A549 (cell line): Measurements from ENCODE around the gene CHADL. TPM values are rescaled to one million over a fixed set of nuclear protein-coding genes. Genes with fewer than 3 reads are reported as not detected.
A peak's percentile ranks its signal among the peaks of the same experiment; 100 is the strongest.

ENCODE experiments used
- ATAC-seq, 2 experiments: fragments of 200-7000 bp in 1 of 2; fragments of >200 bp in 1 of 2; cut with Nextera tagmentation in 1 of 2; cut with Tn5 transposase in 1 of 2; 3 replicates each; pipeline versions ENCODE4 v1.8.0 to v1.9.1; 2018 to 2020; ENCODE audit warnings: mild to moderate bottlenecking in 1 of 2, moderate library complexity in 1 of 2
- CTCF ChIA-PET: fragments of 300-600 bp; sonication (Branson Sonifier 250); formaldehyde crosslinking; extraction: SDS; loops from one replicate; lab custom pipeline; 2021; ENCODE audit warnings: antibody characterized with exemption, inconsistent platforms; lab: Yijun Ruan, JAX
- POLR2A ChIA-PET: fragments of 350-600 bp; formaldehyde crosslinking; extraction: SDS; loops from one replicate; lab custom pipeline; 2021; ENCODE audit warnings: antibody characterized with exemption, inconsistent platforms; lab: Yijun Ruan, JAX
- DNase-seq, 2 experiments: peaks; one replicate each; pipeline versions ENCODE4 v3.0.0 to v3.0.0-alpha.2; 2011 to 2016; ENCODE audit warnings: low read depth in 1 of 2, low spot score in 1 of 2
- FAIRE-seq: peaks from 2 replicates; lab custom pipeline; 2011; peaks lifted over from hg19 to GRCh38; lab: Jason Lieb, UNC
- H3K27ac ChIP-seq, 2 experiments: fragments of >200 bp; sonication (Bioruptor Twin); formaldehyde crosslinking; 3 replicates each; pipeline ENCODE4 v1.5.1; 2016 to 2017
- H3K4me1 ChIP-seq: fragments of >200 bp; sonication (Bioruptor Twin); formaldehyde crosslinking; 3 replicates; pipeline ENCODE4 v1.6.1; 2016
- H3K4me2 ChIP-seq: fragments of >200 bp; sonication (Bioruptor Twin); formaldehyde crosslinking; 3 replicates; pipeline ENCODE4 v1.6.1; 2016
- H3K4me3 ChIP-seq: fragments of >200 bp; sonication (Bioruptor Twin); formaldehyde crosslinking; 3 replicates; pipeline ENCODE4 v1.5.1; 2016
- H3K9me3 ChIP-seq: fragments of >200 bp; sonication (Bioruptor Twin); formaldehyde crosslinking; 3 replicates; pipeline ENCODE4 v1.6.1; 2016
- BCL3 ChIP-seq: fragments of >200 bp; sonication (Bioruptor Twin); formaldehyde crosslinking; IDR thresholded peaks from 3 replicates; pipeline ENCODE4 v1.6.1; 2016
- CEBPB ChIP-seq, 2 experiments: fragments of >200 bp in 1 of 2; sonication (Bioruptor Twin) in 1 of 2; formaldehyde crosslinking in 1 of 2; IDR thresholded peaks; 2 replicates each; pipeline ENCODE4 v1.6.1; 2012 to 2016
- CHD2 ChIP-seq: fragments of 150-350 bp; IDR thresholded peaks from 2 replicates; pipeline ENCODE4 v1.6.1; 2014; ENCODE audit warnings: low read length; ENCODE audit not compliant: partially characterized antibody
- CTCF ChIP-seq: fragments of >200 bp; sonication (Bioruptor Twin); formaldehyde crosslinking; IDR thresholded peaks from 3 replicates; pipeline ENCODE4 v1.5.1; 2016
- EHF ChIP-seq: fragments of 250-450 bp; sonication (Bioruptor Pico); IDR thresholded peaks from 2 replicates; pipeline ENCODE4 v1.5.0; 2020; ENCODE audit warnings: mild to moderate bottlenecking
- FOSB ChIP-seq: fragments of 250-450 bp; sonication (Bioruptor Pico); IDR thresholded peaks from 2 replicates; pipeline ENCODE4 v1.5.0; 2020; ENCODE audit warnings: mild to moderate bottlenecking, moderate library complexity
- HMGXB4 ChIP-seq: fragments of 250-450 bp; sonication (Bioruptor Pico); IDR thresholded peaks from 2 replicates; pipeline ENCODE4 v1.5.0; 2021; ENCODE audit warnings: mild to moderate bottlenecking, moderate library complexity, borderline replicate concordance
- NR3C1 ChIP-seq: fragments of >200 bp; sonication (Bioruptor Twin); formaldehyde crosslinking; IDR thresholded peaks from 3 replicates; pipeline ENCODE4 v1.6.1; 2017
- TP53 ChIP-seq: fragments of 250-450 bp; sonication (Bioruptor Pico); IDR thresholded peaks from 2 replicates; pipeline ENCODE4 v1.5.0; 2021; ENCODE audit warnings: mild to moderate bottlenecking, moderate library complexity
- ZFP36 ChIP-seq: fragments of 450-650 bp; IDR thresholded peaks from 2 replicates; pipeline ENCODE4 v1.6.1; 2014; ENCODE audit warnings: borderline replicate concordance; ENCODE audit not compliant: partially characterized antibody
- ZNF302 ChIP-seq: fragments of 250-450 bp; sonication (Bioruptor Pico); IDR thresholded peaks from 2 replicates; pipeline ENCODE4 v1.9.0; 2021; ENCODE audit warnings: inconsistent platforms, mild to moderate bottlenecking, moderate library complexity
- WGBS: methylation state at CpG from one replicate; pipeline ENCODE4 v1.1.6; 2017; ENCODE audit errors: missing lambda C conversion rate; 5-methylcytosine and 5-hydroxymethylcytosine counted together
- polyA plus RNA-seq, 4 experiments: library from polyadenylated mRNA; depleted of rRNA in 3 of 4; stranded (reverse); fragments of >200 nt; fragmentation: RNase III in 1 of 4; extraction: RNeasy Plus Mini Kit Qiagen cat#74134 plus additional on column Dnase treatment in 1 of 4; gene quantifications; 2 replicates in 3 of 4; 3 replicates in 1 of 4; pipeline ENCODE4 v1.2.3, GENCODE V29; 2011 to 2017

The CHADL gene
- polyA plus RNA-seq, 2 of the 4 experiments (the other 2 are of a cell fraction), result not detected

- CTCF ChIA-PET, result interaction anchor here (0.9 kb wide), 1 partner anchor 21 kb away, joined by 3 read pairs; no protein-coding TSS in a partner anchor
- no peak for FAIRE-seq
- no peak for TF ChIP-seq FOSB (CRISPR knock-in tag)
- TF ChIP-seq, all 56 proteins: peak for 0
- 83% methylated on average over 9 of the region's 16 CpGs for WGBS
- Histone ChIP-seq H3K4me2 (no peak overlapping the region), H3K9me3 (no peaks in the 10 kb centered on the region), H3K4me3 (no peak overlapping the region), H3K27ac (no peak overlapping the region), H3K4me1 (no peaks in the 10 kb centered on the region)
- ATAC-seq (peak in 1 of 2 experiments; percentile 15; a peak in 3 of 6 replicates), DNase-seq (no peak)
- POLR2A ChIA-PET, result no interaction called here
These were observed 1.1 kb downstream of the CHADL start for GRCh38 chr22:41239443-41240128.

- WGBS, result 95% methylated on average over 16 of the region's 32 CpGs
- CTCF ChIA-PET, result interaction anchor here (0.9 to 2.1 kb wide), 3 partner anchors 14 to 316 kb away, joined by 3 to 9 read pairs (median 4); no protein-coding TSS in a partner anchor
- no peaks in the 10 kb centered on the region for H3K4me1 ChIP-seq
- FAIRE-seq (no peak), DNase-seq (no peak), ATAC-seq (no peak)
- no peaks in the 10 kb centered on the region for H3K9me3 ChIP-seq
- H3K4me2 ChIP-seq, result no peak overlapping the region
- POLR2A ChIA-PET, result no interaction called here
- TF ChIP-seq CTCF, result no peak
- no peak for TF ChIP-seq CHD2
- no peak for TF ChIP-seq CEBPB (IDR thresholded peaks at IDR 0.05)
- no peak for TF ChIP-seq HMGXB4 (CRISPR knock-in tag)
- TF ChIP-seq ZNF302 (CRISPR knock-in tag), result no peak
- TF ChIP-seq ZFP36, result peak; percentile 64
- no peak overlapping the region for H3K4me3 ChIP-seq
- H3K27ac ChIP-seq, result no peak overlapping the region
These were observed 1.9 kb downstream of the CHADL start for GRCh38 chr22:41238570-41239442.

GRCh38 chr22:41237707-41238569 lies 2.8 kb downstream of the CHADL start:
- Histone ChIP-seq H3K9me3 (no peaks in the 10 kb centered on the region), H3K4me1 (no peaks in the 10 kb centered on the region), H3K27ac (no peak overlapping the region), H3K4me2 (no peak overlapping the region; the same call in 2 of the 3 replicates), H3K4me3 (no peak overlapping the region)
- WGBS, result 87% methylated on average over 12 of the region's 97 CpGs
- TF ChIP-seq NR3C1, result no peak
- TF ChIP-seq EHF (CRISPR knock-in tag), result no peak
- TF ChIP-seq TP53 (CRISPR knock-in tag), result no peak
- TF ChIP-seq BCL3, result no peak
- FAIRE-seq, result no peak
- ATAC-seq, result peak in 1 of 2 experiments; percentile 27; a peak in 2 of 6 replicates
- ChIA-PET CTCF (interaction anchor here (0.8 to 2.1 kb wide), 9 partner anchors 10 to 320 kb away, joined by 3 to 9 read pairs (median 4); no protein-coding TSS in a partner anchor), POLR2A (no interaction called here)
- no peak for DNase-seq
